Neural cell (in vitro differentiated cells): ENCODE measurements around the gene PGM5. TPM values are rescaled to one million over a fixed set of nuclear protein-coding genes. Genes with fewer than 3 reads are reported as not detected.

ENCODE experiments used
- H2AFZ ChIP-seq: fragments of 200-600, 300-800 bp; sonication (generic), shearing (Covaris generic); 2 replicates; pipeline ENCODE4 v1.6.0; 2014; ENCODE audit warnings: low read depth, mild to moderate bottlenecking, antibody characterized with exemption, low read length, moderate library complexity
- H3F3A ChIP-seq: fragments of 200-600 bp; shearing (Covaris generic); 2 replicates; pipeline ENCODE4 v1.6.1; 2016; ENCODE audit warnings: mild to moderate bottlenecking, moderate library complexity, mixed read lengths, antibody characterized with exemption, low read length; ENCODE audit not compliant: insufficient read depth, poor library complexity, severe bottlenecking
- H3K27ac ChIP-seq: fragments of 200-600, 300-800 bp; sonication (generic), shearing (Covaris generic); 2 replicates; pipeline ENCODE4 v1.5.1; 2014; ENCODE audit warnings: mild to moderate bottlenecking, low read length, moderate library complexity
- H3K27me3 ChIP-seq: fragments of 300-800, 200-600 bp; sonication (generic), shearing (Covaris generic); 2 replicates; pipeline ENCODE4 v1.6.0; 2014; ENCODE audit warnings: mild to moderate bottlenecking, low read depth, low read length, moderate library complexity; ENCODE audit not compliant: insufficient read depth
- H3K36me3 ChIP-seq: fragments of 300-800, 200-600 bp; sonication (generic), shearing (Covaris generic); 2 replicates; pipeline ENCODE4 v1.5.1; 2014; ENCODE audit warnings: mild to moderate bottlenecking, antibody characterized with exemption, low read length, moderate library complexity; ENCODE audit not compliant: insufficient read depth
- H3K4me2 ChIP-seq: fragments of 300-800, 200-600 bp; sonication (generic), shearing (Covaris generic); 2 replicates; pipeline ENCODE4 v1.6.0; 2014; ENCODE audit warnings: mild to moderate bottlenecking, low read length
- H3K4me3 ChIP-seq: fragments of 300-800, 200-600 bp; sonication (generic), shearing (Covaris generic); 2 replicates; pipeline ENCODE4 v1.5.1; 2014; ENCODE audit warnings: mild to moderate bottlenecking, low read length, moderate library complexity
- H3K79me2 ChIP-seq: fragments of 200-600 bp; shearing (Covaris generic); replicated peaks from 2 replicates; pipeline ENCODE4 v1.6.0; 2014; ENCODE audit warnings: mild to moderate bottlenecking, low read length, moderate library complexity; ENCODE audit not compliant: insufficient read depth
- H3K9ac ChIP-seq: fragments of 300-800, 200-600 bp; sonication (generic), shearing (Covaris generic); 2 replicates; pipeline ENCODE4 v1.6.1; 2016; ENCODE audit warnings: mild to moderate bottlenecking, low read length, mixed read lengths
- H3K9me2 ChIP-seq: fragments of 200-600 bp; shearing (Covaris generic); 2 replicates; pipeline ENCODE4 v1.6.1; 2016; ENCODE audit warnings: mild to moderate bottlenecking, low read length, mixed read lengths; ENCODE audit not compliant: insufficient read depth
- H3K9me3 ChIP-seq: fragments of 200-600, 300-800 bp; sonication (generic), shearing (Covaris generic); 2 replicates; pipeline ENCODE4 v1.6.1; 2016; ENCODE audit warnings: mild to moderate bottlenecking, mixed run types, low read length, moderate library complexity, mixed read lengths
- H4K20me1 ChIP-seq: fragments of 200-600 bp; shearing (Covaris generic); 2 replicates; pipeline ENCODE4 v1.6.1; 2016; ENCODE audit warnings: mild to moderate bottlenecking, mixed run types; ENCODE audit not compliant: insufficient read depth
- EP300 ChIP-seq: fragments of 450-650 bp; conservative IDR thresholded peaks from 2 replicates; pipeline ENCODE4 v1.6.1; 2014; ENCODE audit warnings: antibody characterized with exemption, mild to moderate bottlenecking, moderate library complexity; ENCODE audit not compliant: poor library complexity, severe bottlenecking
- EZH2 ChIP-seq: fragments of 200-600, 300-800 bp; shearing (Covaris generic), sonication (generic); IDR thresholded peaks from 2 replicates; pipeline ENCODE4 v1.6.1; 2014; ENCODE audit warnings: antibody characterized with exemption, low read length, borderline replicate concordance, mild to moderate bottlenecking; ENCODE audit not compliant: insufficient read depth, poor library complexity, severe bottlenecking
- MXI1 ChIP-seq: fragments of 450-650 bp; conservative IDR thresholded peaks from 2 replicates; pipeline ENCODE4 v1.6.1; 2014; ENCODE audit warnings: antibody characterized with exemption, mild to moderate bottlenecking; ENCODE audit not compliant: poor library complexity, severe bottlenecking
- POLR2AphosphoS5 ChIP-seq: IDR thresholded peaks from 2 replicates; pipeline ENCODE4 v1.6.1; 2012
- RAD21 ChIP-seq: fragments of 450-650 bp; conservative IDR thresholded peaks from 2 replicates; pipeline ENCODE4 v1.6.1; 2014; ENCODE audit warnings: antibody characterized with exemption, mild to moderate bottlenecking, moderate library complexity
- SMC3 ChIP-seq: fragments of 450-650 bp; conservative IDR thresholded peaks from 2 replicates; pipeline ENCODE4 v1.6.1; 2014; ENCODE audit warnings: antibody characterized with exemption, mild to moderate bottlenecking, moderate library complexity; ENCODE audit not compliant: poor library complexity
- TAF1 ChIP-seq: IDR thresholded peaks from 2 replicates; pipeline ENCODE4 v1.6.1; 2012; ENCODE audit warnings: low read depth
- polyA plus RNA-seq: library from polyadenylated mRNA; depleted of rRNA; stranded (reverse); fragments of >200 nt; gene quantifications from 2 replicates; pipeline ENCODE4 v1.2.3, GENCODE V29; 2014
- TF ChIP-seq, protein P1 (sequence below): fragments of 450-650 bp; IDR thresholded peaks from 2 replicates; pipeline ENCODE4 v1.5.1; 2014; ENCODE audit warnings: antibody characterized with exemption, mild to moderate bottlenecking, moderate library complexity; ENCODE audit not compliant: poor library complexity, severe bottlenecking
- TF ChIP-seq, protein P2 (sequence below): IDR thresholded peaks from 2 replicates; pipeline ENCODE4 v1.6.1; 2012; ENCODE audit warnings: borderline replicate concordance

Gene PGM5
- polyA plus RNA-seq, 1 donor from 2014 or later = not detected

DNA sequence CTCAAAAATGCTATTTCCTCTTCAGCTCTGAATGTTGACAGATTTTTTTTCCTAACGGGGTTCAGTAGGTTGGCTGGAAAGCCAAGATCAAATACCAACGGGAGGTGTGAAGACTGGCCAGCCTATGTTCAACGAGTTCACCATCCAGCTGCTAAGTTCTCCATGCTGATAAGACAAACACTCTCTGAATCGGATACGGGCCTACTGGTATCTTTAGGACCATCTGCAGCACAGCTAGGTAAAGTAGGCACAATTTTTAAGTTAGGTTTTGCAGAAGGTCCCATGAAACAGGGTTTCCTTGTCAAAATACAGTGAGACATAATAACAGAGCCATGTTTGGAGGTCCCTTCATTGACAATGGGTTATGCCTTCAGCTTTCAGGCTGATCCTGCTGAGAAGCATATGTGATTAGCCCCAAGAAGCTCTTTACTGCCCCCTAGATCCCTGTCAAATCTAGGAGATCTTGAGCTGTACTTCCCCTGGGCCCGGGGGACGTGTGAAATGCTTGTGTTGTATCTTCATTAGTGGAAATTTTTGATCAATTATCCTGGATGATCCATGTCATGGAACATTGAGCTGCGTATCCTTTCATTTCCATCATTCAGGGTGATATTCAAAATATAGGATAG is 60.6 kb downstream of the PGM5 start:
- no peak overlapping the region for H3K27ac ChIP-seq
- no peak overlapping the region for H3K4me3 ChIP-seq
- no peaks in the 10 kb centered on the region for H3K9me2 ChIP-seq
- no peaks in the 10 kb centered on the region for H3F3A ChIP-seq
- H3K4me2 ChIP-seq = no peak overlapping the region
- H2AFZ ChIP-seq = no peak overlapping the region
- TF ChIP-seq TAF1 = no peak
- TF ChIP-seq, protein P1, sequence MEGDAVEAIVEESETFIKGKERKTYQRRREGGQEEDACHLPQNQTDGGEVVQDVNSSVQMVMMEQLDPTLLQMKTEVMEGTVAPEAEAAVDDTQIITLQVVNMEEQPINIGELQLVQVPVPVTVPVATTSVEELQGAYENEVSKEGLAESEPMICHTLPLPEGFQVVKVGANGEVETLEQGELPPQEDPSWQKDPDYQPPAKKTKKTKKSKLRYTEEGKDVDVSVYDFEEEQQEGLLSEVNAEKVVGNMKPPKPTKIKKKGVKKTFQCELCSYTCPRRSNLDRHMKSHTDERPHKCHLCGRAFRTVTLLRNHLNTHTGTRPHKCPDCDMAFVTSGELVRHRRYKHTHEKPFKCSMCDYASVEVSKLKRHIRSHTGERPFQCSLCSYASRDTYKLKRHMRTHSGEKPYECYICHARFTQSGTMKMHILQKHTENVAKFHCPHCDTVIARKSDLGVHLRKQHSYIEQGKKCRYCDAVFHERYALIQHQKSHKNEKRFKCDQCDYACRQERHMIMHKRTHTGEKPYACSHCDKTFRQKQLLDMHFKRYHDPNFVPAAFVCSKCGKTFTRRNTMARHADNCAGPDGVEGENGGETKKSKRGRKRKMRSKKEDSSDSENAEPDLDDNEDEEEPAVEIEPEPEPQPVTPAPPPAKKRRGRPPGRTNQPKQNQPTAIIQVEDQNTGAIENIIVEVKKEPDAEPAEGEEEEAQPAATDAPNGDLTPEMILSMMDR = no peak
- TF ChIP-seq EP300 = no peak
- TF ChIP-seq EZH2 = no peak
- no peak for TF ChIP-seq POLR2AphosphoS5
- TF ChIP-seq MXI1 = no peak
- no peak for TF ChIP-seq RAD21
- no peak for TF ChIP-seq SMC3
- TF ChIP-seq, protein P2, sequence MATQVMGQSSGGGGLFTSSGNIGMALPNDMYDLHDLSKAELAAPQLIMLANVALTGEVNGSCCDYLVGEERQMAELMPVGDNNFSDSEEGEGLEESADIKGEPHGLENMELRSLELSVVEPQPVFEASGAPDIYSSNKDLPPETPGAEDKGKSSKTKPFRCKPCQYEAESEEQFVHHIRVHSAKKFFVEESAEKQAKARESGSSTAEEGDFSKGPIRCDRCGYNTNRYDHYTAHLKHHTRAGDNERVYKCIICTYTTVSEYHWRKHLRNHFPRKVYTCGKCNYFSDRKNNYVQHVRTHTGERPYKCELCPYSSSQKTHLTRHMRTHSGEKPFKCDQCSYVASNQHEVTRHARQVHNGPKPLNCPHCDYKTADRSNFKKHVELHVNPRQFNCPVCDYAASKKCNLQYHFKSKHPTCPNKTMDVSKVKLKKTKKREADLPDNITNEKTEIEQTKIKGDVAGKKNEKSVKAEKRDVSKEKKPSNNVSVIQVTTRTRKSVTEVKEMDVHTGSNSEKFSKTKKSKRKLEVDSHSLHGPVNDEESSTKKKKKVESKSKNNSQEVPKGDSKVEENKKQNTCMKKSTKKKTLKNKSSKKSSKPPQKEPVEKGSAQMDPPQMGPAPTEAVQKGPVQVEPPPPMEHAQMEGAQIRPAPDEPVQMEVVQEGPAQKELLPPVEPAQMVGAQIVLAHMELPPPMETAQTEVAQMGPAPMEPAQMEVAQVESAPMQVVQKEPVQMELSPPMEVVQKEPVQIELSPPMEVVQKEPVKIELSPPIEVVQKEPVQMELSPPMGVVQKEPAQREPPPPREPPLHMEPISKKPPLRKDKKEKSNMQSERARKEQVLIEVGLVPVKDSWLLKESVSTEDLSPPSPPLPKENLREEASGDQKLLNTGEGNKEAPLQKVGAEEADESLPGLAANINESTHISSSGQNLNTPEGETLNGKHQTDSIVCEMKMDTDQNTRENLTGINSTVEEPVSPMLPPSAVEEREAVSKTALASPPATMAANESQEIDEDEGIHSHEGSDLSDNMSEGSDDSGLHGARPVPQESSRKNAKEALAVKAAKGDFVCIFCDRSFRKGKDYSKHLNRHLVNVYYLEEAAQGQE = no peak
- no peaks in the 10 kb centered on the region for H3K27me3 ChIP-seq
- H3K9me3 ChIP-seq = no peaks in the 10 kb centered on the region
- no peaks in the 10 kb centered on the region for H4K20me1 ChIP-seq
- no peaks in the 10 kb centered on the region for H3K36me3 ChIP-seq
- H3K9ac ChIP-seq = no peak overlapping the region
- no peaks in the 10 kb centered on the region for H3K79me2 ChIP-seq

DNA sequence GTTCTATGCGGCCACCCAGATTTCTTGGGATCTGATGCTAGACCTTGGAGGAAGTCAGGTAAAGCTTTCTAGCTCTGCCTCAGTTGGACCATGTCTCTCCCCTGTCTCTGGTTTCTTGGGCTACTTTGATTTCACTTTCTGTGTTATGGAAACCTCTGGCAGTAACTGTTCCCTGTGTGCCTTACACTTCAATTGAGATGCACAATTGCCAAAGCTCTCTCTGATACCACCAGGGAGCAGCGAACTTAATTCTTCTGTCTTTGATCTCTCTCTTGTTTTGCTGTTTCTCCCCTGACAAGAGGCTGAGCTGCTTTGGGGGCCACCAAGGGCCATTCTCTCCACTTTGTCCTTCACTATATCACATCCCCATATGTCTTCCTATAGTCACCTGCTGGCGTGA is 61.4 kb downstream of the PGM5 start:
- H3K4me2 ChIP-seq = no peak overlapping the region
- no peaks in the 10 kb centered on the region for H3K36me3 ChIP-seq
- no peaks in the 10 kb centered on the region for H4K20me1 ChIP-seq
- H3K9ac ChIP-seq = no peak overlapping the region
- no peak overlapping the region for H3K27ac ChIP-seq
- no peak overlapping the region for H3K4me3 ChIP-seq
- H3K9me3 ChIP-seq = no peaks in the 10 kb centered on the region
- no peaks in the 10 kb centered on the region for H3K79me2 ChIP-seq
- H3F3A ChIP-seq = no peaks in the 10 kb centered on the region
- TF ChIP-seq RAD21 (no peak), SMC3 (no peak), POLR2AphosphoS5 (no peak), EZH2 (no peak), MXI1 (no peak), TAF1 (no peak), EP300 (no peak)
- TF ChIP-seq, protein P2 = no peak
- TF ChIP-seq, protein P1 = no peak
- H2AFZ ChIP-seq = no peak overlapping the region
- no peaks in the 10 kb centered on the region for H3K9me2 ChIP-seq
- H3K27me3 ChIP-seq = no peaks in the 10 kb centered on the region
